Mucosa of gallbladder (tissue), 1 donor: ENCODE measurements around the gene ALDH18A1. TPM values are rescaled to one million over a fixed set of nuclear protein-coding genes. Genes with fewer than 3 reads are reported as not detected.
"Not testable (repeated sequence)": the region's sequence is repeated elsewhere in the genome, so short reads cannot be mapped to it uniquely, and the experiment has no call there.

Source experiments
- DNase-seq: peaks from one replicate; pipeline ENCODE4 v3.0.0-alpha.2; 2020; ENCODE audit warnings: low spot score
- total RNA-seq: library from RNA; stranded (reverse); gene quantifications from one replicate; pipeline ENCODE4 v1.2.1, GENCODE V29; 2021
- donor health status: DM: no; HTN: no; CAD: no.

The ALDH18A1 gene
- total RNA-seq, result 95.4 TPM

GRCh38 chr10:95656291-95657164, at the start of gene ALDH18A1:
ALDH18A1 (minus strand) TSS chr10:95656711; CDS start chr10:95653377, 3,334 bp downstream.
- DNase-seq, result peak; percentile 92

GRCh38 chr10:95698415-95698814, 41.9 kb upstream of the ALDH18A1 start:
- no peak for DNase-seq

GRCh38 chr10:95697429-95697828, 40.9 kb upstream of the ALDH18A1 start:
- DNase-seq, result no peak

- DNase-seq, result no peak
Observed at GRCh38 chr10:95694665-95695064, 38.2 kb upstream of the ALDH18A1 start.

- DNase-seq, result peak; percentile 99
Observed at GRCh38 chr10:95693668-95694534, 37.4 kb upstream of the ALDH18A1 start, which contains the start of gene TCTN3. TCTN3 (minus strand) TSS chr10:95693927; CDS start chr10:95693899, 28 bp downstream.

- no peak for DNase-seq
Observed at GRCh38 chr10:95693071-95693667, 36.7 kb upstream of the ALDH18A1 start.

- DNase-seq, result no peak
Observed at GRCh38 chr10:95691281-95691680, 34.8 kb upstream of the ALDH18A1 start.

- DNase-seq, result no peak
Observed at GRCh38 chr10:95688648-95689047, 32.1 kb upstream of the ALDH18A1 start.

GRCh38 chr10:95683966-95684365, 27.5 kb upstream of the ALDH18A1 start:
- DNase-seq, result no peak

GRCh38 chr10:95675403-95676116, 19.0 kb upstream of the ALDH18A1 start:
- DNase-seq, result no peak

GRCh38 chr10:95674643-95675042, 18.1 kb upstream of the ALDH18A1 start:
- no peak for DNase-seq

GRCh38 chr10:95672641-95673040, 16.1 kb upstream of the ALDH18A1 start:
- DNase-seq, result not testable (repeated sequence)

- DNase-seq, result no peak
Observed at GRCh38 chr10:95664543-95664942, 8.0 kb upstream of the ALDH18A1 start.

- no peak for DNase-seq
Observed at GRCh38 chr10:95663496-95663895, 7.0 kb upstream of the ALDH18A1 start.

GRCh38 chr10:95661818-95662217, 5.3 kb upstream of the ALDH18A1 start:
- DNase-seq, result no peak

- no peak for DNase-seq
Observed at GRCh38 chr10:95660283-95660682, 3.8 kb upstream of the ALDH18A1 start.

GRCh38 chr10:95657250-95657649, 739 bp upstream of the ALDH18A1 start:
- no peak for DNase-seq

GRCh38 chr10:95655571-95656290, 780 bp downstream of the ALDH18A1 start:
- no peak for DNase-seq

GRCh38 chr10:95653895-95654294, 2.6 kb downstream of the ALDH18A1 start:
- DNase-seq, result no peak

GRCh38 chr10:95651346-95652060, 5.0 kb downstream of the ALDH18A1 start:
- DNase-seq, result no peak
